HCT116 (cell line): ENCODE measurements around the gene MICAL1. TPM values are rescaled to one million over a fixed set of nuclear protein-coding genes. Genes with fewer than 3 reads are reported as not detected.

Source experiments
- ATAC-seq: fragments of 200-7000 bp; cut with Tn5 transposase; 2 replicates; pipeline ENCODE4 v1.9.1; 2020; ENCODE audit warnings: mild to moderate bottlenecking, moderate library complexity
- BruUV-seq: library from RNA; stranded (reverse); fragments of 400-500 nt; replicated peaks from 2 replicates; lab custom pipeline; 2021; lab: Mats Ljungman, UMichigan
- CTCF ChIA-PET: fragments of 300-600 bp; sonication (Branson Sonifier 250); formaldehyde crosslinking; loops from one replicate; lab custom pipeline; 2021; ENCODE audit warnings: antibody characterized with exemption; lab: Charles Lee
- POLR2A ChIA-PET: fragments of 300-600, 350-600 bp; sonication (Branson Sonifier 250); formaldehyde crosslinking; loops from one replicate; lab custom pipeline; 2021; ENCODE audit warnings: antibody characterized with exemption; lab: Charles Lee
- RAD21 ChIA-PET, 2 experiments: fragments of 300-600 bp; sonication (Branson Sonifier 250); formaldehyde crosslinking; loops; one replicate each; lab custom pipeline; 2023; ENCODE audit warnings: low total read pairs in 2 of 2; ENCODE audit not compliant: uncharacterized antibody in 2 of 2, unreplicated experiment in 2 of 2, low non-redundant PET in 1 of 2; lab: Charles Lee
- DNase-seq: peaks from one replicate; pipeline ENCODE4 v3.0.0-alpha.2; 2010; ENCODE audit warnings: low read depth, low spot score
- H2AFZ ChIP-seq: fragments of 200-600 bp; shearing (Covaris generic), sonication (generic); 2 replicates; pipeline ENCODE4 v1.6.1; 2017; ENCODE audit warnings: low read depth, mixed run types, mixed read lengths, antibody characterized with exemption, low read length; ENCODE audit not compliant: poor library complexity, severe bottlenecking
- H3K27ac ChIP-seq: 2 replicates; pipeline ENCODE4 v1.5.1; 2012; ENCODE audit warnings: low read depth, low read length
- H3K27me3 ChIP-seq: fragments of 200-600 bp; sonication (generic); 2 replicates; pipeline ENCODE4 v1.6.1; 2016; ENCODE audit warnings: mixed run types, low read length, mixed read lengths; ENCODE audit not compliant: insufficient read depth
- H3K36me3 ChIP-seq, 2 experiments: fragments of 200-500 bp in 1 of 2; fragments of 200-600 bp in 1 of 2; sonication (Bioruptor generic) in 1 of 2; sonication (generic) in 1 of 2; 2 replicates each; pipeline versions ENCODE4 v1.5.1 to v1.6.1; 2014 to 2016; ENCODE audit warnings: low read length in 2 of 2, inconsistent platforms in 1 of 2, mixed read lengths in 1 of 2, mixed run types in 1 of 2; ENCODE audit not compliant: insufficient read depth in 2 of 2, control insufficient read depth in 1 of 2
- H3K4me1 ChIP-seq, 2 experiments: fragments of 200-600 bp in 1 of 2; sonication (generic) in 1 of 2; 2 replicates each; pipeline versions ENCODE4 v1.5.1 to v1.6.1; 2012 to 2017; ENCODE audit warnings: low read length in 2 of 2, inconsistent platforms in 1 of 2, mild to moderate bottlenecking in 1 of 2, mixed read lengths in 1 of 2, mixed run types in 1 of 2, moderate library complexity in 1 of 2; ENCODE audit not compliant: insufficient read depth in 2 of 2, control insufficient read depth in 1 of 2
- H3K4me2 ChIP-seq: fragments of 200-600 bp; sonication (generic); 2 replicates; pipeline ENCODE4 v1.6.1; 2017; ENCODE audit warnings: mixed run types, low read length, mixed read lengths
- H3K4me3 ChIP-seq, 2 experiments: fragments of 200-600 bp in 1 of 2; sonication (generic) in 1 of 2; replicated peaks in 1 of 2; 2 replicates each; pipeline ENCODE4 v1.5.1; 2011 to 2016; ENCODE audit warnings: low read length in 2 of 2, control low read depth in 1 of 2, low read depth in 1 of 2, mild to moderate bottlenecking in 1 of 2, mixed read lengths in 1 of 2, mixed run types in 1 of 2
- H3K79me2 ChIP-seq: fragments of 200-600 bp; sonication (generic); 2 replicates; pipeline ENCODE4 v1.6.1; 2017; ENCODE audit warnings: mild to moderate bottlenecking, mixed run types, low read length, moderate library complexity, mixed read lengths; ENCODE audit not compliant: insufficient read depth
- H3K9ac ChIP-seq: fragments of 200-600 bp; sonication (generic); 2 replicates; pipeline ENCODE4 v1.6.1; 2016; ENCODE audit warnings: low read length, mixed read lengths
- H3K9me2 ChIP-seq: fragments of 200-600 bp; sonication (generic), shearing (Covaris generic); 2 replicates; pipeline ENCODE4 v1.6.1; 2017; ENCODE audit warnings: mixed run types, mild to moderate bottlenecking, moderate library complexity; ENCODE audit not compliant: insufficient read depth
- H3K9me3 ChIP-seq, 2 experiments: fragments of 200-500 bp in 1 of 2; fragments of 200-600 bp in 1 of 2; sonication (Bioruptor generic) in 1 of 2; sonication (generic) in 1 of 2; 2 replicates each; pipeline ENCODE4 v1.6.1; 2014 to 2017; ENCODE audit warnings: low read length in 2 of 2, mixed read lengths in 2 of 2, inconsistent platforms in 1 of 2, low read depth in 1 of 2, mild to moderate bottlenecking in 1 of 2, mixed run types in 1 of 2, moderate library complexity in 1 of 2; ENCODE audit not compliant: control insufficient read depth in 1 of 2, insufficient read depth in 1 of 2
- H4K20me1 ChIP-seq: fragments of 200-600 bp; sonication (generic), shearing (Covaris generic); 2 replicates; pipeline ENCODE4 v1.6.1; 2017; ENCODE audit warnings: mixed run types, mild to moderate bottlenecking, moderate library complexity; ENCODE audit not compliant: insufficient read depth
- ELF1 ChIP-seq: IDR thresholded peaks from 2 replicates; pipeline ENCODE4 v1.6.1; 2012; ENCODE audit warnings: low read depth, borderline replicate concordance
- EZH2phosphoT487 ChIP-seq: fragments of 200-600 bp; IDR thresholded peaks from 2 replicates; pipeline ENCODE4 v1.6.1; 2018; ENCODE audit warnings: antibody characterized with exemption, borderline replicate concordance
- JUND ChIP-seq: IDR thresholded peaks from 2 replicates; pipeline ENCODE4 v1.6.1; 2012
- POLR2AphosphoS5 ChIP-seq: IDR thresholded peaks from 2 replicates; pipeline ENCODE4 v1.6.1; 2011; ENCODE audit warnings: mild to moderate bottlenecking, low read depth, low read length, moderate library complexity
- RAD21 ChIP-seq: IDR thresholded peaks from 2 replicates; pipeline ENCODE4 v1.6.1; 2012; ENCODE audit warnings: low read depth, mild to moderate bottlenecking
- SIN3A ChIP-seq: IDR thresholded peaks from 2 replicates; pipeline ENCODE4 v1.6.1; 2012; ENCODE audit warnings: low read depth
- SRF ChIP-seq: IDR thresholded peaks from 2 replicates; pipeline ENCODE4 v1.6.1; 2012; ENCODE audit warnings: low read depth
- TCF7L2 ChIP-seq: IDR thresholded peaks from 2 replicates; pipeline ENCODE4 v1.7.0; 2011; ENCODE audit warnings: borderline replicate concordance, inconsistent platforms; ENCODE audit not compliant: insufficient read depth, insufficient read length; ENCODE audit errors: extremely low read depth
- ZFX ChIP-seq: fragments of 450-650 bp; IDR thresholded peaks from 2 replicates; pipeline ENCODE4 v1.6.1; 2017
- intact Hi-C: fragments of 100-400 bp; cut with micrococcal nuclease; formaldehyde crosslinking; loops from 2 replicates; pipeline ENCODE4 v1.10.0; 2022
- total RNA-seq: library from RNA; stranded (reverse); gene quantifications from one replicate; pipeline ENCODE4 v1.2.1, GENCODE V29; 2021; ENCODE audit not compliant: unreplicated experiment
- TF ChIP-seq, protein P1 (sequence below): IDR thresholded peaks from 2 replicates; pipeline ENCODE4 v1.6.1; 2012
- TF ChIP-seq, protein P2 (sequence below): IDR thresholded peaks from 2 replicates; pipeline ENCODE4 v1.6.1; 2011; ENCODE audit warnings: mild to moderate bottlenecking, low read length, moderate library complexity; ENCODE audit not compliant: insufficient replicate concordance; ENCODE audit errors: extremely low read depth

MICAL1 gene
- total RNA-seq, 1 experiment from 2014 or later = 23.9 TPM

DNA sequence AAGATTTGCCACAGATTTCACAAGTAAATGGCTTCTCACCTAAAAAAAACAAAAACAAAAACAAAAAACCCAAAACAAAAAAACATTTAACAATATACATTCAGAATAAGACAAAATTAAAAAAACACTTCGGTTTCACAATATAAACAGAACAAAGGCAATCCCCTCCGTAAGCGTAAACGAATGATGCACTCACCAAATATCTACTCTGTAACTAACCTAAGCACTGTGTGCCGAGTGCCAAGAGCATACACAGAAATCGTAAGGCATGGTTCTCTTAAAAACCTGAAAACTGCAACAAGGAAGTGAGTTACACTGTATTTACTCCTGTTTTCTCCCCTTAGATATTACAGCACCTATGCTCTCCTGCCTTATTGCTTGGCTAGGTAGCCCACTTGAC lies 12.1 kb upstream of the MICAL1 start:
- peaks cover 48 to 63% of the 10 kb centered on the region in 2 experiments; a peak in 3 of 4 replicates for H3K36me3 ChIP-seq
- BruUV-seq = no TSS peak
- no peaks in the 10 kb centered on the region for H3K27me3 ChIP-seq

More for the DNA sequence above, 12.1 kb upstream of the MICAL1 start:
- ChIA-PET CTCF (no interaction called here), RAD21 (no interaction called here), POLR2A (no interaction called here)
- H2AFZ ChIP-seq = no peak overlapping the region
- H3K4me2 ChIP-seq = no peak overlapping the region
- no peaks in the 10 kb centered on the region for H3K9me2 ChIP-seq
- no peak overlapping the region for H3K4me3 ChIP-seq
- ATAC-seq (no peak), DNase-seq (no peak)
- intact Hi-C loops = no loop called here
- no peak overlapping the region for H3K27ac ChIP-seq
- H3K9ac ChIP-seq = no peak overlapping the region
- H3K4me1 ChIP-seq = no peaks in the 10 kb centered on the region
- H3K9me3 ChIP-seq = no peaks in the 10 kb centered on the region
- peaks cover 51% of the 10 kb centered on the region for H3K79me2 ChIP-seq
- TF ChIP-seq, protein P1, sequence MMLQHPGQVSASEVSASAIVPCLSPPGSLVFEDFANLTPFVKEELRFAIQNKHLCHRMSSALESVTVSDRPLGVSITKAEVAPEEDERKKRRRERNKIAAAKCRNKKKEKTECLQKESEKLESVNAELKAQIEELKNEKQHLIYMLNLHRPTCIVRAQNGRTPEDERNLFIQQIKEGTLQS = no peak
- TF ChIP-seq, protein P2, sequence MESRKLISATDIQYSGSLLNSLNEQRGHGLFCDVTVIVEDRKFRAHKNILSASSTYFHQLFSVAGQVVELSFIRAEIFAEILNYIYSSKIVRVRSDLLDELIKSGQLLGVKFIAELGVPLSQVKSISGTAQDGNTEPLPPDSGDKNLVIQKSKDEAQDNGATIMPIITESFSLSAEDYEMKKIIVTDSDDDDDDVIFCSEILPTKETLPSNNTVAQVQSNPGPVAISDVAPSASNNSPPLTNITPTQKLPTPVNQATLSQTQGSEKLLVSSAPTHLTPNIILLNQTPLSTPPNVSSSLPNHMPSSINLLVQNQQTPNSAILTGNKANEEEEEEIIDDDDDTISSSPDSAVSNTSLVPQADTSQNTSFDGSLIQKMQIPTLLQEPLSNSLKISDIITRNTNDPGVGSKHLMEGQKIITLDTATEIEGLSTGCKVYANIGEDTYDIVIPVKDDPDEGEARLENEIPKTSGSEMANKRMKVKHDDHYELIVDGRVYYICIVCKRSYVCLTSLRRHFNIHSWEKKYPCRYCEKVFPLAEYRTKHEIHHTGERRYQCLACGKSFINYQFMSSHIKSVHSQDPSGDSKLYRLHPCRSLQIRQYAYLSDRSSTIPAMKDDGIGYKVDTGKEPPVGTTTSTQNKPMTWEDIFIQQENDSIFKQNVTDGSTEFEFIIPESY = no peak
- TF ChIP-seq RAD21 (no peak), ZFX (no peak), SIN3A (no peak), POLR2AphosphoS5 (no peak), EZH2phosphoT487 (no peak), ELF1 (no peak), SRF (no peak), TCF7L2 (no peak), JUND (no peak)
- TF ChIP-seq, all 23 proteins: peak for 0
- peaks cover 6% of the 10 kb centered on the region; the same call in 1 of the 2 replicates for H4K20me1 ChIP-seq
